ENCODE measurements around the gene ZNG1F. TPM values are rescaled to one million over a fixed set of nuclear protein-coding genes. Genes with fewer than 3 reads are reported as not detected.
"Not testable (repeated sequence)": the region's sequence is repeated elsewhere in the genome, so short reads cannot be mapped to it uniquely, and the experiment has no call there.

The ZNG1F gene
- total RNA-seq, 1 experiment from 2014 or later, result 10.7 TPM

- not testable (repeated sequence) for DNase-seq (ENCODE audit: low read depth)
Measured at GRCh38 chr9:41123396-41123795, 65.7 kb downstream of the ZNG1F start.

- not testable (repeated sequence) for DNase-seq (ENCODE audit: low read depth)
Measured at GRCh38 chr9:41120696-41121095, 68.4 kb downstream of the ZNG1F start.

- not testable (repeated sequence) for DNase-seq (ENCODE audit: low read depth)
Measured at GRCh38 chr9:41119719-41120118, 69.4 kb downstream of the ZNG1F start.

- DNase-seq (ENCODE audit: low read depth), result not testable (repeated sequence)
Measured at GRCh38 chr9:41119311-41119710, 69.8 kb downstream of the ZNG1F start.

- DNase-seq (ENCODE audit: low read depth), result not testable (repeated sequence)
Measured at GRCh38 chr9:41113348-41113747, 75.8 kb downstream of the ZNG1F start.

- DNase-seq (ENCODE audit: low read depth), result not testable (repeated sequence)
Measured at GRCh38 chr9:41111414-41111813, 77.7 kb downstream of the ZNG1F start.

- DNase-seq (ENCODE audit: low read depth), result peak; percentile 33
Measured at GRCh38 chr9:41110913-41111312, 78.2 kb downstream of the ZNG1F start.

GRCh38 chr9:41109253-41109652 lies 79.9 kb downstream of the ZNG1F start:
- DNase-seq (ENCODE audit: low read depth), result not testable (repeated sequence)

GRCh38 chr9:41108816-41109215 lies 80.3 kb downstream of the ZNG1F start:
- DNase-seq (ENCODE audit: low read depth), result not testable (repeated sequence)

- DNase-seq (ENCODE audit: low read depth), result not testable (repeated sequence)
Measured at GRCh38 chr9:41106472-41107116, 82.5 kb downstream of the ZNG1F start.

GRCh38 chr9:41105557-41106253 lies 83.4 kb downstream of the ZNG1F start:
- not testable (repeated sequence) for DNase-seq (ENCODE audit: low read depth)

GRCh38 chr9:41104542-41104941 lies 84.6 kb downstream of the ZNG1F start:
- DNase-seq (ENCODE audit: low read depth), result not testable (repeated sequence)

- DNase-seq (ENCODE audit: low read depth), result not testable (repeated sequence)
Measured at GRCh38 chr9:41100508-41100907, 88.6 kb downstream of the ZNG1F start.

- not testable (repeated sequence) for DNase-seq (ENCODE audit: low read depth)
Measured at GRCh38 chr9:41098759-41099158, 90.4 kb downstream of the ZNG1F start.

GRCh38 chr9:41095060-41095459 lies 94.1 kb downstream of the ZNG1F start:
- DNase-seq (ENCODE audit: low read depth), result not testable (repeated sequence)

GRCh38 chr9:41094010-41094773 lies 94.9 kb downstream of the ZNG1F start:
- DNase-seq (ENCODE audit: low read depth), result peak; percentile 35

GRCh38 chr9:41090922-41091321 lies 98.2 kb downstream of the ZNG1F start:
- not testable (repeated sequence) for DNase-seq (ENCODE audit: low read depth)

- DNase-seq (ENCODE audit: low read depth), result not testable (repeated sequence)
Measured at GRCh38 chr9:41090386-41090785, 98.7 kb downstream of the ZNG1F start.

GRCh38 chr9:41088450-41089059 lies 100.6 kb downstream of the ZNG1F start:
- DNase-seq (ENCODE audit: low read depth), result not testable (repeated sequence)

GRCh38 chr9:41087929-41088328 lies 101.2 kb downstream of the ZNG1F start:
- DNase-seq (ENCODE audit: low read depth), result not testable (repeated sequence)

GRCh38 chr9:41087157-41087780 lies 101.8 kb downstream of the ZNG1F start:
- DNase-seq (ENCODE audit: low read depth), result not testable (repeated sequence)

All from Daoy (cell line).